DOHH2 (cell line): ENCODE data around the gene CDC42EP1.
A peak's percentile ranks its signal among the peaks of the same experiment; 100 is the strongest.

ENCODE experiments used
- H3F3A ChIP-seq: fragments of 200-600 bp; sonication (generic), shearing (Covaris generic); 2 replicates; pipeline ENCODE4 v1.6.0; 2016; ENCODE audit warnings: antibody characterized with exemption, mild to moderate bottlenecking; ENCODE audit not compliant: control insufficient read depth, insufficient read depth
- H3K27ac ChIP-seq: fragments of 200-600 bp; sonication (generic); 2 replicates; pipeline ENCODE4 v1.5.1; 2014; ENCODE audit warnings: low read depth, mild to moderate bottlenecking, low read length, moderate library complexity
- H3K27me3 ChIP-seq: fragments of 200-600 bp; sonication (generic); 2 replicates; pipeline ENCODE4 v1.6.1; 2014; ENCODE audit warnings: mild to moderate bottlenecking, low read length, mixed read lengths; ENCODE audit not compliant: control insufficient read depth
- H3K36me3 ChIP-seq: fragments of 200-600 bp; sonication (generic); 2 replicates; pipeline ENCODE4 v1.6.1; 2014; ENCODE audit warnings: mild to moderate bottlenecking, low read length, moderate library complexity, mixed read lengths; ENCODE audit not compliant: control insufficient read depth
- H3K4me1 ChIP-seq: fragments of 200-600 bp; sonication (generic); 2 replicates; pipeline ENCODE4 v1.6.1; 2014; ENCODE audit warnings: mild to moderate bottlenecking, low read length, mixed read lengths; ENCODE audit not compliant: control insufficient read depth
- H3K4me2 ChIP-seq: fragments of 200-600 bp; sonication (generic); 2 replicates; pipeline ENCODE4 v1.6.0; 2014; ENCODE audit warnings: mild to moderate bottlenecking, low read length, moderate library complexity
- H3K4me3 ChIP-seq: fragments of 200-600 bp; sonication (generic); 2 replicates; pipeline ENCODE4 v1.5.1; 2014; ENCODE audit warnings: mild to moderate bottlenecking, low read length, mixed read lengths
- H3K79me2 ChIP-seq: fragments of 200-600 bp; sonication (generic); 2 replicates; pipeline ENCODE4 v1.6.1; 2014; ENCODE audit warnings: mild to moderate bottlenecking, low read length, mixed read lengths; ENCODE audit not compliant: control insufficient read depth
- H3K9me2 ChIP-seq: fragments of 200-600 bp; sonication (generic); replicated peaks from 2 replicates; pipeline ENCODE4 v1.6.1; 2014; ENCODE audit warnings: mild to moderate bottlenecking, low read length, mixed read lengths; ENCODE audit not compliant: control insufficient read depth
- H3K9me3 ChIP-seq: fragments of 200-600 bp; sonication (generic); 2 replicates; pipeline ENCODE4 v1.6.1; 2014; ENCODE audit warnings: antibody characterized with exemption, low read length, mixed read lengths; ENCODE audit not compliant: control insufficient read depth, insufficient read depth
- H4K20me1 ChIP-seq: fragments of 200-600 bp; sonication (generic); 2 replicates; pipeline ENCODE4 v1.6.0; 2014; ENCODE audit warnings: low read depth, mild to moderate bottlenecking, antibody characterized with exemption, low read length, moderate library complexity; ENCODE audit not compliant: control insufficient read depth, insufficient read depth
- EZH2phosphoT487 ChIP-seq: fragments of 200-600 bp; sonication (generic); IDR thresholded peaks from 2 replicates; pipeline ENCODE4 v1.6.1; 2017; ENCODE audit warnings: borderline replicate concordance, mild to moderate bottlenecking, antibody characterized with exemption, low read length, moderate library complexity, mixed read lengths
- TF ChIP-seq, protein P1 (sequence below): fragments of 200-600 bp; sonication (generic); IDR thresholded peaks from one replicate; pipeline ENCODE4 v1.5.1; 2014; ENCODE audit warnings: antibody characterized with exemption, mild to moderate bottlenecking, low read depth, low read length; ENCODE audit not compliant: poor library complexity, severe bottlenecking

Gene CDC42EP1

GRCh38 chr22:37618072-37618656 lies 57.9 kb downstream of the CDC42EP1 start:
- H3K36me3 ChIP-seq: peaks cover 79% of the 10 kb centered on the region
- H3K9me3 ChIP-seq: no peaks in the 10 kb centered on the region
- peak overlapping the region; percentile 94 for H3K4me2 ChIP-seq

GRCh38 chr22:37618674-37619073 lies 58.4 kb downstream of the CDC42EP1 start:
- Histone ChIP-seq H3K27ac (peak overlapping the region; percentile 94), H3K36me3 (peaks cover 83% of the 10 kb centered on the region)
- TF ChIP-seq, protein P1, sequence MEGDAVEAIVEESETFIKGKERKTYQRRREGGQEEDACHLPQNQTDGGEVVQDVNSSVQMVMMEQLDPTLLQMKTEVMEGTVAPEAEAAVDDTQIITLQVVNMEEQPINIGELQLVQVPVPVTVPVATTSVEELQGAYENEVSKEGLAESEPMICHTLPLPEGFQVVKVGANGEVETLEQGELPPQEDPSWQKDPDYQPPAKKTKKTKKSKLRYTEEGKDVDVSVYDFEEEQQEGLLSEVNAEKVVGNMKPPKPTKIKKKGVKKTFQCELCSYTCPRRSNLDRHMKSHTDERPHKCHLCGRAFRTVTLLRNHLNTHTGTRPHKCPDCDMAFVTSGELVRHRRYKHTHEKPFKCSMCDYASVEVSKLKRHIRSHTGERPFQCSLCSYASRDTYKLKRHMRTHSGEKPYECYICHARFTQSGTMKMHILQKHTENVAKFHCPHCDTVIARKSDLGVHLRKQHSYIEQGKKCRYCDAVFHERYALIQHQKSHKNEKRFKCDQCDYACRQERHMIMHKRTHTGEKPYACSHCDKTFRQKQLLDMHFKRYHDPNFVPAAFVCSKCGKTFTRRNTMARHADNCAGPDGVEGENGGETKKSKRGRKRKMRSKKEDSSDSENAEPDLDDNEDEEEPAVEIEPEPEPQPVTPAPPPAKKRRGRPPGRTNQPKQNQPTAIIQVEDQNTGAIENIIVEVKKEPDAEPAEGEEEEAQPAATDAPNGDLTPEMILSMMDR: no peak
- TF ChIP-seq EZH2phosphoT487: no peak

More at GRCh38 chr22:37618072-37618656, 57.9 kb downstream of the CDC42EP1 start:
- H3K4me1 ChIP-seq: peaks cover 41% of the 10 kb centered on the region
- peak overlapping the region; percentile 94 for H3K27ac ChIP-seq
- H3K9me2 ChIP-seq: no peaks in the 10 kb centered on the region
- H3K4me3 ChIP-seq: peak overlapping the region; percentile 70
- TF ChIP-seq, protein P1: no peak
- TF ChIP-seq EZH2phosphoT487: no peak
- H3F3A ChIP-seq: peaks cover 6% of the 10 kb centered on the region; the same call in 1 of the 2 replicates
- no peaks in the 10 kb centered on the region for H3K27me3 ChIP-seq
- peaks cover 20% of the 10 kb centered on the region for H3K79me2 ChIP-seq
- no peaks in the 10 kb centered on the region for H4K20me1 ChIP-seq

More at GRCh38 chr22:37618674-37619073, 58.4 kb downstream of the CDC42EP1 start:
- no peaks in the 10 kb centered on the region for H3K27me3 ChIP-seq
- no peaks in the 10 kb centered on the region for H3K9me3 ChIP-seq
- H3K4me3 ChIP-seq: peak overlapping the region; percentile 70
- H3F3A ChIP-seq: peaks cover 6% of the 10 kb centered on the region; the same call in 1 of the 2 replicates
- peaks cover 19% of the 10 kb centered on the region for H3K79me2 ChIP-seq
- H4K20me1 ChIP-seq: no peaks in the 10 kb centered on the region
- no peaks in the 10 kb centered on the region for H3K9me2 ChIP-seq
- H3K4me1 ChIP-seq: peaks cover 46% of the 10 kb centered on the region
- H3K4me2 ChIP-seq: peak overlapping the region; percentile 94
